ENCODE results near the gene PLA2G2C.

GRCh38 chr1:20180844-20181207 lies 5.5 kb downstream of the PLA2G2C start:
- TF ChIP-seq, protein P1, sequence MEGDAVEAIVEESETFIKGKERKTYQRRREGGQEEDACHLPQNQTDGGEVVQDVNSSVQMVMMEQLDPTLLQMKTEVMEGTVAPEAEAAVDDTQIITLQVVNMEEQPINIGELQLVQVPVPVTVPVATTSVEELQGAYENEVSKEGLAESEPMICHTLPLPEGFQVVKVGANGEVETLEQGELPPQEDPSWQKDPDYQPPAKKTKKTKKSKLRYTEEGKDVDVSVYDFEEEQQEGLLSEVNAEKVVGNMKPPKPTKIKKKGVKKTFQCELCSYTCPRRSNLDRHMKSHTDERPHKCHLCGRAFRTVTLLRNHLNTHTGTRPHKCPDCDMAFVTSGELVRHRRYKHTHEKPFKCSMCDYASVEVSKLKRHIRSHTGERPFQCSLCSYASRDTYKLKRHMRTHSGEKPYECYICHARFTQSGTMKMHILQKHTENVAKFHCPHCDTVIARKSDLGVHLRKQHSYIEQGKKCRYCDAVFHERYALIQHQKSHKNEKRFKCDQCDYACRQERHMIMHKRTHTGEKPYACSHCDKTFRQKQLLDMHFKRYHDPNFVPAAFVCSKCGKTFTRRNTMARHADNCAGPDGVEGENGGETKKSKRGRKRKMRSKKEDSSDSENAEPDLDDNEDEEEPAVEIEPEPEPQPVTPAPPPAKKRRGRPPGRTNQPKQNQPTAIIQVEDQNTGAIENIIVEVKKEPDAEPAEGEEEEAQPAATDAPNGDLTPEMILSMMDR (conservative IDR thresholded peaks at IDR 0.05 in 1 of 2, IDR thresholded peaks at IDR 0.05 in 1 of 2; ENCODE audit: extremely low read depth in 1 of 2, insufficient read depth in 1 of 2, low read depth in 1 of 2, low read length in 2 of 2), result no peak
- no peak for TF ChIP-seq EZH2 (IDR thresholded peaks at IDR 0.05; ENCODE audit: borderline replicate concordance, low read length)
